Breast epithelium (tissue), 3 donors: ENCODE measurements around the gene PCLAF.

ENCODE experiments used
- POLR2AphosphoS5 ChIP-seq, 3 donors: sonication (generic); formaldehyde crosslinking; IDR thresholded peaks; one replicate each; pipeline ENCODE4 v1.6.1; 2017; ENCODE audit warnings: antibody characterized with exemption in 3 of 3
- TF ChIP-seq, protein P1 (sequence below), 3 donors: fragments of 450-650 bp; IDR thresholded peaks; one replicate each; pipeline ENCODE4 v1.5.1; 2016 to 2017; ENCODE audit warnings: antibody characterized with exemption in 3 of 3, mild to moderate bottlenecking in 3 of 3, moderate library complexity in 3 of 3

DNA sequence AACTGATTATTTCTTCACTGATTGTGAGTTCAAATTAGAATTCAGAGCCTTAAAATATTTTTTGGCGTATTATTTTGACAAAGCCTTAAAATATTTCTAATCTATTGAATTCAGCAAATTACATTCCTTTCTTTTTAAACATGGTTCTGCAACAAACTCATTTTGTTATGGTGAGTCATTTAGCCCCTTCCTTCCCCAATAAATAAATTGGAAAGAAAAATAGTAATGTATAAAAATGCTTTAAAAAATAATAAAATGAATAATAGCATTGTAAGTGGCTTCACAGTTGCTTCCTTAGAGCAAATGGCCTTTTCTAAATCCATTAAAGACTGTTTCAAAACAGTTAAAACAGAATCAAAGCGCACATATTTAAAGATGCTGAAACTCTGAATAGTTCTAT is 37.4 kb downstream of the PCLAF start:
- TF ChIP-seq, protein P1, sequence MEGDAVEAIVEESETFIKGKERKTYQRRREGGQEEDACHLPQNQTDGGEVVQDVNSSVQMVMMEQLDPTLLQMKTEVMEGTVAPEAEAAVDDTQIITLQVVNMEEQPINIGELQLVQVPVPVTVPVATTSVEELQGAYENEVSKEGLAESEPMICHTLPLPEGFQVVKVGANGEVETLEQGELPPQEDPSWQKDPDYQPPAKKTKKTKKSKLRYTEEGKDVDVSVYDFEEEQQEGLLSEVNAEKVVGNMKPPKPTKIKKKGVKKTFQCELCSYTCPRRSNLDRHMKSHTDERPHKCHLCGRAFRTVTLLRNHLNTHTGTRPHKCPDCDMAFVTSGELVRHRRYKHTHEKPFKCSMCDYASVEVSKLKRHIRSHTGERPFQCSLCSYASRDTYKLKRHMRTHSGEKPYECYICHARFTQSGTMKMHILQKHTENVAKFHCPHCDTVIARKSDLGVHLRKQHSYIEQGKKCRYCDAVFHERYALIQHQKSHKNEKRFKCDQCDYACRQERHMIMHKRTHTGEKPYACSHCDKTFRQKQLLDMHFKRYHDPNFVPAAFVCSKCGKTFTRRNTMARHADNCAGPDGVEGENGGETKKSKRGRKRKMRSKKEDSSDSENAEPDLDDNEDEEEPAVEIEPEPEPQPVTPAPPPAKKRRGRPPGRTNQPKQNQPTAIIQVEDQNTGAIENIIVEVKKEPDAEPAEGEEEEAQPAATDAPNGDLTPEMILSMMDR (IDR thresholded peaks at IDR 0.05) = no peak
- TF ChIP-seq POLR2AphosphoS5 (IDR thresholded peaks at IDR 0.05) = no peak
